Activated naive CD4-positive, alpha-beta T cell treated with Interleukin-2 at 50 U/mL for 16 hours (primary cell): ENCODE data around the gene SLC12A9.
"Not testable (repeated sequence)": the region's sequence is repeated elsewhere in the genome, so short reads cannot be mapped to it uniquely, and the experiment has no call there.

Source experiments
- DNase-seq: peaks from one replicate; pipeline ENCODE4 v3.0.0-alpha.2; 2020

The SLC12A9 gene

DNA sequence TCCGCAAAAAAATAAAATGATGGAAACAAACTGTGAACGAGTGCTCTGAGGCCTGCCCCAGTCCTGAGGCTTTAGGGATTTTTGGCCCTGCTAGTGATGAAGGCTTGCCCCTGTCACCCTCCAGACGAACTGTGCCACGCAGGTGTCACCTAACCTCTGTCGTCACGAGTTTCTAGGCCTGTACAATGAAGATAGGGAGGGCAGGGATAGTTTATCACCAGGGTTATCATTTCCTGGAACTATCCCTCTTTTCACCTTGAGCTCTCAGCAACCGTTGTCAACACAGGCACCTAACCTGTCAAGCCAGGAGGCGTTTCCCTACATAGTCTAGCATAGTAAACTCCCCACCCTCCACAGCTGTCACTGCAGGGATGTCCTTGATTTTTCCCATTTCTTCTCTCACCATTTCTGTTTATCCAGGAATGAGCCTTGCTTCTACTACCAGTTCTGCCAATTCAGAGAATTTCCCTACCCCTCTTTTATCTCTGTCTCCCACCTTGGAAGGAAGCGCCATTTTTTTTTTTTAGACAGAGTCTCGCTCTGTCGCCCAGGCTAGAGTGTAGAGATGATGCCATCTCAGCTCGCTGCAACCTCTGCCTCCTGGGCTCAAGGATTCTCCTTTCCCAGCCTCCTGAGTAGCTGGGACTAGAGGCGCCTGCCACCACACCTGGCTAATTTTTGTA, 45.4 kb downstream of the SLC12A9 start:
- DNase-seq, result no peak

DNA sequence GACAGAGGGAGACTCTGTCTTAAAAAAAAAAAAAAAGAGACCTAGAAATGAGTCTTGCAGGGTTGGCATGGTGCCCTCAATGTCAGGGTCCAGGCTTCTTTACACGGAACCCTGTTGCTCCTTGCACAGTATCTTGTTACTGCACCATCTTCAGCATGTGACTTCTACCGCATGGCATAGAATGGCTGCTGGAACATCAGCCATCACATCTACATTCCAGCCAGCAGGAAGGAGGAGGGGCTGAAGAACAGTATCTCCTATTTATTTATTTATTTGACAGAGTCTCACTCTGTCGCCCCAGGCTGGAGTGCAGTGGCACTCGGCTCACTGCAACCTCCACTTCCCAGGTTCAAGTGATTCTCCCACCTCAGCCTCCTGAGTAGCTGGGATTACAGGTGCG, 46.9 kb downstream of the SLC12A9 start:
- DNase-seq, result no peak

DNA sequence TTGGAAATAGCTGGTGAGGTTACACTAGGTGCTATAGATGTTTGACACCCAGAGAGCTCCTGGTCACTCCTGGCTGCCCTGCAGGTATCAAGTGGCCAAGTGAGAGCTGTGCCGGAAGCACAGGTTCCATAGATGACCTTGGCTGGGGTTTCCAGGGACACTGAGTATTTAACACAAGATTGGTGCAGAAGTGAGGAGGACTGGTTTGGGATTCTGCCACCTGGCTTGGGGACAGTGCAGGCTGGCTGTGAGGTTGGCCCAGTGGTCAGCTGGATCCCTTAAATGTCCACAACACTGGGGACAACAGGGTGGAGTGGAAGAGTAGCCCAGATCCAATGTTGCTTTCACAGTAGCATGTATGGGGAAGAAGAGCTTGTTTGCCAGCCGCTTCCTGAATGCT, 48.5 kb downstream of the SLC12A9 start:
- DNase-seq, result no peak

DNA sequence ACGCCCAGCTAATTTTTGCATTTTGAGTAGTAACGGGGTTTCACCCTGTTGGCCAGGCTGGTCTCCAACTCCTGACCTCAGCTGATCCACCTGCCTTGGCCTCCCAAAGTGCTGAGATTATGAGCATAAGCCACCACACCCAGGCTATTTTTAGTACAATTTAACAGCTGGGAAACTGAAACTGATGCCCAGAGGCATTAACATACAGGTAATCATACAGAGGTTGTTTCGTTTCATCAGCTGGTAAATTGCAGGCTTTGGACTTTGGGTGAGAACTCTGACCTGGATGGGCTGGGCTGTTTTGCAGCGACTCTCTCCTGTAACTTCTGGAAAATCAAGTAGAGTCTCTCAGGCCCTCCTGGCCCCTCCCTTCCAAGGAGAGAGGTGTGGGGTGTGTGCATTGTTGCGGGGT, 49.4 kb downstream of the SLC12A9 start:
- DNase-seq, result no peak

DNA sequence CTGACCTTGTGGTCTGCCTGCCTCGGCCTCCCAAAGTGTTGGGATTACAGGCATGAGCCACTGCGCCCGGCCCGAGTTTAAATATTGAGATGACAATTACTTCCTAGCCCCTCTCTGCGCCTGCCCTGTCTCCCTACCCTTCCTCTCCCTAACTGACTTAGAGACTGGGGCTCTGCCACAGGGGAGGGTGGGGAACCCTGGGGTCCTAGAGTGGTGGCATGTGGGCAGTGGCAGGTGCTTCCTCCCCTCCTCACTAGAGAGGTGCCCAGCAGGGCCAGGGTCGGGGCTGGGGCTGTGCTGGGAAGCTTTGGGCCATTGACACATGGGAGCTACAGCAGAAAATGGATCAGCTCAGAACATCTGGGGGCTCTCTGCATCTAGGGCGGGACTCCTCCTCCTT, 50.1 kb downstream of the SLC12A9 start:
- DNase-seq, result no peak

DNA sequence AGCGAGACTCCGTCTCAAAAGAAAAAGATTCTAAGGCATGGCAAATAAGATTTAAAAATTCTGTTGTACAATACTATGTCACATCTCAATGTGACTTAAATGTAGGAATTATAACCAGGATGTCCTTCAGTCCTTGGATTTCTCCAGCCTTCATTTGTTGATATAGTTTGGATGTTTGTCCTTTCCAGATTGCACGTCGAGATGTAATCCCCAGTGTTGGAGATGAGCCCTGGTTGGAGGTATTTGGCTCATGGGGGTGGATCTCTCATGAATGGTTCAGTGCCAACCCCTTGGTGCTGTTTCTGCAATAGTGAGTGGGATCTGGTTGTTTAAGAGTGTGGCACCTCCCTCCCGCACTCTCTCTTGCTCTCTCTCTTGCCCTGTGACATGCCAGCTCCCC, 56.0 kb downstream of the SLC12A9 start:
- DNase-seq, result no peak

DNA sequence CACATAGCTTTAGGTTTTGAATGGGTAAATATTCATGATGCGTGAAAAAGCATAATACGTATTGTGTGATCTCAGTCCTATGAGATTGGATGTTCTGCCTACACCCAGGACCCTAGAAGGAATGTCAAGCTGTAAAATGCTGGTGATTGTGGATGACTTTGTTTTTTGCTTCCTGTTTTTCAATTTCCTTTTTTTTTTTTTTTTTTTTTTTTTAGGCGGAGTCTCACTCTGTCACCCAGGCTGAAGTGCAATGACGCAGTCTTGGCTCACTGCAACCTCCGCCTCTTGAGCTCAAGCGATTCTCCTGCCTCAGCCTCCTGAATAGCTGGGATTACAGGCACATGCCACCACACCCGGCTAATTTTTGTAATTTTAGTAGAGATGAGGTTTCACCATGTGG, 57.9 kb downstream of the SLC12A9 start:
- not testable (repeated sequence) for DNase-seq

DNA sequence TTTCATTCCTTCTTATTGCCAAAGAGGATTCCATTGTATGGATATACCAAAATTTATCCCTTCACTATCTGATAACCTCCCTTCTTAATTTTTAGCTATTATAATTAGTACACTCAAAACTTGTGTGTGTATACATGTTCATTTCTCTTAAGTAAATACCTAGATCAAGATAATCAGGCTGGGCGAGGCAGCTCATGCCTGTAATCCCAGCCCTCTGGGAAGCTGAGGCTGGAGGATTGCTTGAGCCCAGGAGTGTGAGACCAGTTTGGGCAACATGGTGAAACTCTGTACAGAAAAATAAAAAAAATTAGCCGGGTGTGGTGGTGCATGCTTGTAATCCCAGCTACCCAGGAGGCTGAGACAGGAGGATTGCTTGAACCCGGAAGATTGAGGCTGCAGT, 59.0 kb downstream of the SLC12A9 start:
- no peak for DNase-seq

DNA sequence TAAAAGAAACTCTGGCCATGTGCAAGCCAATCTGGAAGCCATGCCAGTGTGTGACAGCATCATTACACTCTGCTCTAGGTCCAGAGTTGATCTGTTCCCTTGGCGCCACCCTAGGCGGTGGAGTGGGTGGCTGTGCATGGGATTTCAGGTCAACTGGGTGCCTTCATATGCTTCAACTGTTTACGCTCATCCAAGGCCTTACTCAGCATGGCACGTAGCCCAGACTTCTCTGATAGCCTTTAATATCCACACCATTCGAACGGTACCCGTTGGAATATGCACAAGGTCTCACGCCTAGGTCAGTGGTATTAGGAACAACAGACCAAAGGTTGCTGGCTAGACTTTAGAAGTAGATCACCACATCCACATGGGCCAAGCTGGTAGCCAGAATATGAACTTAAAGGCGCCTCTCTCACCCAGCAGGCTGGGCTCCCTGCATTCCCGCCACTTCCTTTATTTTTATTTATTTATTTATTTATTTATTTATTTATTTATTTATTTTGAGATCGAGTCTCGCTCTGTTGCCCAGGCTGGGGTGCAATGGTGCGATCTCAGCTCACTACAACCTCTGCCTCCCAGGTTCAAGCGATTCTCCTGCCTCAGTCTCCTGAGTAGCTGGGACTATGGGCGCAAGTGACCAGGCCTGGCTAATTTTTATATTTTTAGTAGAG, 61.8 kb downstream of the SLC12A9 start:
- no peak for DNase-seq

DNA sequence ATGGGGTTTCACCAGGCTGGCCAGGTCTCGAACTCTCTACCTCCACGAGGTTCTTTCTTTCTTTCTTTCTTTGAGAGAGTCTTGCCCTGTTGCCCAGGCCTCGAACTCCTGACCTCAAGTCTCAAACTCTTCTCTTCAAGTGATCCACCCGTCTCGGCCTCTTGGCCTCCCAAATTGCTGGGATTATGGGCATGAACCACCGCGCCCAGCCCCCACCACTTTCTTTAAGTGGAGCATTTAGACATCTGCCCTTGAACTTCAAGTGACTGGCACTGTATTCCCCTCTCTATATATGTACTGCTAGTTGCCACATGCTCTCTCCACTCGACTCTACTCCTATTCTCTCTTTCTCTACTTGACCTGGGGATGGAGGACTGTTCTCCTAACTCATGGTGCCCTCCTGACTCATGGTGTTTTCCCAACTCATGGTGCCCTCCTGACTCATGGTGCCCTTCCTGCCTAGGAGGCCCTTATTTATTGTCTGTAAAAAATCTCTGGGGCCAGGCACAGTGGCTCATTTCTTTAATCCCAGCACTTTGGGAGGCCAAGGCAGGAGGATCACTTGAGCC, 62.5 kb downstream of the SLC12A9 start:
- no peak for DNase-seq
